ENCODE data around the gene MAP3K2. TPM values are rescaled to one million over a fixed set of nuclear protein-coding genes. Genes with fewer than 3 reads are reported as not detected.

MAP3K2 gene
- polyA plus RNA-seq, 3 donors: 16.0 to 86.4 (median 66.3) TPM

DNA sequence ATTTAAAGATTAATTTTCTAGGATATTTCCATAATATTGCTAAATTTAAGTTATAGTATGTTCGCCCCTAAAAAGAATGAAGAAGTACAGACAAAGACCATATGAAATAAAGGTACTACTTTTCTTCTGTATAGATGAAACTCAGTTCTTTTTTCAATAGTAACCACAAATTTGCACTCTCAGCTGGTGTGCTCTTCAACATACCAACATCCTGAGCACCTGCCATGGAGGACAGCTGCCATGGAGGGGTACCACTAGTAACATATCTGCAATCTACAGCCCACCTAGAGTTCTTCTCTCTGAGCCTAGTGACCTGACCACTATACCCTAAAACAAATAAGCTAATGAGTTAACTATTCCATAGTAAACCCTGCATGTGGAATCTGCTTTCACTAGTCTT is 57.0 kb downstream of the MAP3K2 start:
- Mint-ChIP-seq H3K4me1 (no peaks in the 10 kb centered on the region), H3K27ac (peak overlapping the region in 3 of 7 donors; percentile 11 to 68 (median 42)), H3K9me3 (no peaks in the 10 kb centered on the region), H3K4me3 (no peak overlapping the region), H3K36me3 (peaks cover 70 to 80% of the 10 kb centered on the region in 2 donors), H3K27me3 (ENCODE audit: low read depth in 3 of 3) (no peaks in the 10 kb centered on the region)
- TF ChIP-seq, protein P1, sequence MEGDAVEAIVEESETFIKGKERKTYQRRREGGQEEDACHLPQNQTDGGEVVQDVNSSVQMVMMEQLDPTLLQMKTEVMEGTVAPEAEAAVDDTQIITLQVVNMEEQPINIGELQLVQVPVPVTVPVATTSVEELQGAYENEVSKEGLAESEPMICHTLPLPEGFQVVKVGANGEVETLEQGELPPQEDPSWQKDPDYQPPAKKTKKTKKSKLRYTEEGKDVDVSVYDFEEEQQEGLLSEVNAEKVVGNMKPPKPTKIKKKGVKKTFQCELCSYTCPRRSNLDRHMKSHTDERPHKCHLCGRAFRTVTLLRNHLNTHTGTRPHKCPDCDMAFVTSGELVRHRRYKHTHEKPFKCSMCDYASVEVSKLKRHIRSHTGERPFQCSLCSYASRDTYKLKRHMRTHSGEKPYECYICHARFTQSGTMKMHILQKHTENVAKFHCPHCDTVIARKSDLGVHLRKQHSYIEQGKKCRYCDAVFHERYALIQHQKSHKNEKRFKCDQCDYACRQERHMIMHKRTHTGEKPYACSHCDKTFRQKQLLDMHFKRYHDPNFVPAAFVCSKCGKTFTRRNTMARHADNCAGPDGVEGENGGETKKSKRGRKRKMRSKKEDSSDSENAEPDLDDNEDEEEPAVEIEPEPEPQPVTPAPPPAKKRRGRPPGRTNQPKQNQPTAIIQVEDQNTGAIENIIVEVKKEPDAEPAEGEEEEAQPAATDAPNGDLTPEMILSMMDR (IDR thresholded peaks at IDR 0.05): no peak
- Histone ChIP-seq H3K4me3 (replicated peaks in 1 of 3; ENCODE audit: low read depth in 2 of 3, low read length in 3 of 3) (no peak overlapping the region), H3K27ac (ENCODE audit: low read depth in 1 of 2, low read length in 2 of 2) (no peak overlapping the region), H3K27me3 (ENCODE audit: control insufficient read depth in 2 of 2, insufficient read depth in 2 of 2, low read length in 2 of 2) (no peaks in the 10 kb centered on the region), H3K4me1 (ENCODE audit: control insufficient read depth in 1 of 2, insufficient read depth in 2 of 2, low read length in 2 of 2) (no peaks in the 10 kb centered on the region), H3K4me2 (replicated peaks; ENCODE audit: extremely low read depth, low read length, poor library complexity, severe bottlenecking) (no peak overlapping the region), H4K20me1 (ENCODE audit: insufficient read depth, low read length) (peaks cover 74% of the 10 kb centered on the region), H3K9me3 (replicated peaks in 1 of 2; ENCODE audit: control insufficient read depth in 1 of 2, insufficient read depth in 1 of 2, low read length in 2 of 2) (no peaks in the 10 kb centered on the region), H3K9ac (ENCODE audit: insufficient read depth, low read length, poor library complexity, severe bottlenecking) (no peak overlapping the region), H2AFZ (ENCODE audit: insufficient read depth, low read depth, low read length, poor library complexity, severe bottlenecking) (no peak overlapping the region), H3K79me2 (ENCODE audit: insufficient read depth, low read length) (no peaks in the 10 kb centered on the region), H3K36me3 (replicated peaks in 1 of 2; ENCODE audit: control insufficient read depth in 1 of 2, insufficient read depth in 2 of 2, low read length in 2 of 2) (peaks cover 95 to 97% of the 10 kb centered on the region in 2 donors)
- WGBS (ENCODE audit: insufficient coverage): no CpG with 5 or more reads among the region's 1 CpG
- no peak for DNase-seq
- intact Hi-C loops (cut with micrococcal nuclease): loop anchor here in 1 of 2 donors (10.0 kb wide), 1 partner anchor 154 kb away; no protein-coding TSS in a partner anchor

DNA sequence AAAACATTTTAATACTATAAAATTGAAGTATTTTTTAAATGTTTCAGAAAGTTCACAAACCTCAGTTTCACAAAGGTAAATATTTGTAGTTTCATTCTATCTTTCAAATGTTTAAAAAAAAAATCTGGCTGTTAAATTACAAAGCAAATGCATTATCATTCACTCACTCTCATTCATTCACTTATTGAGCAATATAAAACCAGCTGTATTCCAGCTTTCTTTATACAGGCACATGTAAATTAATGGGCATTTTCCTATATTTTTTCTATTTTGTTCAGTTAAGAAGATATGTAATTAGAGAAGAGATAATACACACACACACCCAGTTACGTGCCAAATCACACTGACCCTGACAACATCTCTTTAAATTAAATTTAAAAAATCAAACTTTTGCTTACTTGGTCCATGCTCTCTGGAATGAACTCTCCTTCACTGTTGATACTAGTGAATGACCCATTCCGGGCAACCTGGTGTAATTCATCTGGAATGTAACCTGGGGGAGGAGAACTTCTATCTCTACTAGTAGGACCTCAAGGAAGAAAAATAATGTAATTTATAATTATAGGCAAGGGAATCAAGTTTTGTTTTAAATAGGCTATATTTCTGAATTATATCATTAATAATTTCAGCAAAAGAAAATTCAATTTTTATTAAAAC is 61.4 kb downstream of the MAP3K2 start:
- H3K9ac ChIP-seq (ENCODE audit: insufficient read depth, low read length, poor library complexity, severe bottlenecking): no peak overlapping the region

More for the DNA sequence above, 61.4 kb downstream of the MAP3K2 start:
- Mint-ChIP-seq H3K27me3 (ENCODE audit: low read depth in 3 of 3) (no peaks in the 10 kb centered on the region), H3K4me1 (no peaks in the 10 kb centered on the region), H3K36me3 (peaks cover 66 to 78% of the 10 kb centered on the region in 2 donors), H3K9me3 (no peaks in the 10 kb centered on the region), H3K4me3 (no peak overlapping the region), H3K27ac (no peak overlapping the region)
- Histone ChIP-seq H3K4me3 (replicated peaks in 1 of 3; ENCODE audit: low read depth in 2 of 3, low read length in 3 of 3) (no peak overlapping the region), H3K36me3 (replicated peaks in 1 of 2; ENCODE audit: control insufficient read depth in 1 of 2, insufficient read depth in 2 of 2, low read length in 2 of 2) (peaks cover 91 to 97% of the 10 kb centered on the region in 2 donors), H3K27ac (ENCODE audit: low read depth in 1 of 2, low read length in 2 of 2) (no peak overlapping the region), H3K4me1 (ENCODE audit: control insufficient read depth in 1 of 2, insufficient read depth in 2 of 2, low read length in 2 of 2) (no peaks in the 10 kb centered on the region), H3K4me2 (replicated peaks; ENCODE audit: extremely low read depth, low read length, poor library complexity, severe bottlenecking) (no peak overlapping the region), H3K9me3 (replicated peaks in 1 of 2; ENCODE audit: control insufficient read depth in 1 of 2, insufficient read depth in 1 of 2, low read length in 2 of 2) (no peaks in the 10 kb centered on the region), H3K27me3 (ENCODE audit: control insufficient read depth in 2 of 2, insufficient read depth in 2 of 2, low read length in 2 of 2) (no peaks in the 10 kb centered on the region), H3K79me2 (ENCODE audit: insufficient read depth, low read length) (no peaks in the 10 kb centered on the region), H4K20me1 (ENCODE audit: insufficient read depth, low read length) (peaks cover 48% of the 10 kb centered on the region), H2AFZ (ENCODE audit: insufficient read depth, low read depth, low read length, poor library complexity, severe bottlenecking) (no peak overlapping the region)
- TF ChIP-seq, protein P1 (IDR thresholded peaks at IDR 0.05): no peak
- WGBS (ENCODE audit: insufficient coverage): no CpG with 5 or more reads among the region's 2 CpGs
- no peak for DNase-seq
- intact Hi-C loops (cut with micrococcal nuclease): loop anchor here in 1 of 2 donors (10.0 kb wide), 1 partner anchor 158 kb away; no protein-coding TSS in a partner anchor

Data from CD14-positive monocyte (primary cell).